Heart left ventricle (tissue), 16 donors: ENCODE measurements around the gene DNAI1. TPM values are rescaled to one million over a fixed set of nuclear protein-coding genes. Genes with fewer than 3 reads are reported as not detected.

Source experiments
- ATAC-seq, 4 donors: fragments of 200-7000 bp; cut with Tn5 transposase; one replicate each; pipeline ENCODE4 v1.9.1; 2020 to 2022; ENCODE audit warnings: moderate library complexity in 4 of 4, mild to moderate bottlenecking in 3 of 4, moderate number of reproducible peaks in 1 of 4
- DNase-seq, 5 donors: peaks; one replicate each; pipeline ENCODE4 v3.0.0-alpha.2; 2020
- H3K27ac ChIP-seq, 12 donors: fragments of 200-600 bp; sonication (generic) in 4 of 12; one replicate each; pipeline versions ENCODE4 v1.5.0 to v1.8.0; 2016 to 2022; ENCODE audit warnings: mild to moderate bottlenecking in 2 of 12
- H3K27me3 ChIP-seq, 9 donors: fragments of 200-600 bp; sonication (generic) in 2 of 9; one replicate each; pipeline versions ENCODE4 v1.5.1 to v1.8.0; 2016 to 2022; ENCODE audit warnings: mild to moderate bottlenecking in 3 of 9
- H3K36me3 ChIP-seq, 9 donors: fragments of 200-600 bp; sonication (generic) in 2 of 9; one replicate each; pipeline versions ENCODE4 v1.5.0 to v1.8.0; 2018 to 2022; ENCODE audit warnings: mild to moderate bottlenecking in 2 of 9
- H3K4me1 ChIP-seq, 12 donors: fragments of 200-600 bp; sonication (generic) in 4 of 12; one replicate each; pipeline versions ENCODE4 v1.5.0 to v1.8.0; 2016 to 2022; ENCODE audit warnings: mild to moderate bottlenecking in 3 of 12
- H3K4me3 ChIP-seq, 12 donors: fragments of 200-600 bp; sonication (generic) in 4 of 12; one replicate each; pipeline versions ENCODE4 v1.5.0 to v1.8.0; 2017 to 2022; ENCODE audit warnings: mild to moderate bottlenecking in 9 of 12, moderate library complexity in 4 of 12
- H3K9me3 ChIP-seq, 12 donors: fragments of 200-600 bp; sonication (generic) in 4 of 12; one replicate each; pipeline versions ENCODE4 v1.5.0 to v1.8.0; 2016 to 2022; ENCODE audit warnings: mild to moderate bottlenecking in 1 of 12
- CTCF ChIP-seq, 12 donors: fragments of 200-600 bp; sonication (generic) in 4 of 12; IDR thresholded peaks; one replicate each; pipeline versions ENCODE4 v1.5.0 to v1.8.0; 2018 to 2022; ENCODE audit warnings: antibody characterized with exemption in 12 of 12, mild to moderate bottlenecking in 5 of 12
- POLR2A ChIP-seq, 2 donors: fragments of 450-650 bp; IDR thresholded peaks; one replicate each; pipeline ENCODE4 v1.6.1; 2017; ENCODE audit warnings: antibody characterized with exemption in 2 of 2, mild to moderate bottlenecking in 2 of 2, moderate library complexity in 2 of 2
- WGBS, 4 donors: extraction: QIAGEN DNeasy Blood & Tissue Kit in 2 of 4; methylation state at CpG; one replicate each; pipeline versions ENCODE4 v1.1.5 to v1.1.7; 2013 to 2018; 5-methylcytosine and 5-hydroxymethylcytosine counted together
- intact Hi-C, 10 donors: fragments of 100-400 bp; cut with DNase I; formaldehyde crosslinking; loops; one replicate each; pipeline versions ENCODE4 v1.11.1 to v1.14.2; 2022
- polyA plus RNA-seq, 2 donors: library from polyadenylated mRNA; stranded (reverse); fragments of 200-250 nt; gene quantifications; one replicate each; pipeline ENCODE4 v1.2.3, GENCODE V29; 2013
- total RNA-seq, 9 donors: library from RNA; depleted of rRNA in 2 of 9; stranded (reverse); fragments of >200 nt in 2 of 9; fragmentation: NEBNext Ultra II Directional in 3 of 9; extraction: Animal tissue kit (Norgen Biotek cat#: 25700) in 3 of 9; gene quantifications; one replicate each; pipeline versions ENCODE4 v1.1.0 to v1.2.4, GENCODE V29; 2016 to 2023
- donor health status: ischemic (EF 13 %, LVEDD 7.1; RV severe dilation, severe dysfunction).
- donor health status: healthy with polysubstance abuse.
- donor health status: DM: no; HTN: yes; CAD: no.
- donor health status: DM: no; HTN: no; CAD: no.
- donor health status: ischemic (EF 25% LVEDD 6.9; RV normal size, moderate dysfunction).
- donor health status: ischemic (EF 25% LVEDD 5.7; RV mildly dilated, moderate dysfunction).
- donor health status: healthy.
- donor health status: DM: yes; HTN: yes; CAD: no.
- donor health status: ischemic (EF 35%, LVEDD 5.7; RV mildly dilated, moderate dysfunction).
- donor health status: nonischemic (EF 11% LVEDD 7.7; RV severe dilation, severe dysfunction).
- donor health status: DM: yes; HTN: yes; CAD: no.
- donor health status: PGD.
- donor health status: ischemic (EF 29% LVEDD 5.4; RV normal size, mild dysfunction).
- donor health status: nonischemic (EF 23%, LVEDD 6.1; RV moderate dilation, normal function).

DNAI1 gene
- total and polyA plus RNA-seq, 11 donors = 0.36 to 0.86 (median 0.43) TPM; not detected in 8

- Histone ChIP-seq H3K4me3 (no peak overlapping the region), H3K27ac (no peak overlapping the region), H3K4me1 (peaks cover 0 to 7% (median 0%) of the 10 kb centered on the region in 12 donors), H3K36me3 (no peaks in the 10 kb centered on the region), H3K27me3 (no peaks in the 10 kb centered on the region), H3K9me3 (no peaks in the 10 kb centered on the region)
- TF ChIP-seq CTCF (IDR thresholded peaks at IDR 0.05) = no peak
- TF ChIP-seq POLR2A (IDR thresholded peaks at IDR 0.05) = no peak
- no peak for DNase-seq
- intact Hi-C loops = loop anchor here in 4 of 10 donors (10.0 kb wide), 3 partner anchors 86 to 174 kb away; no protein-coding TSS in a partner anchor
- WGBS, 4 donors = 91 to 95% (median 92%) methylated on average over 3 of the region's 3 CpGs
- no peak for ATAC-seq
Observed at GRCh38 chr9:34508463-34508862, 49.9 kb downstream of the DNAI1 start.

GRCh38 chr9:34508951-34509350 is 50.3 kb downstream of the DNAI1 start:
- WGBS, 4 donors = 82 to 96% (median 93%) methylated on average over 3 of the region's 3 CpGs
- Histone ChIP-seq H3K27me3 (no peaks in the 10 kb centered on the region), H3K4me1 (peaks cover 0 to 9% (median 0%) of the 10 kb centered on the region in 12 donors), H3K9me3 (no peaks in the 10 kb centered on the region), H3K27ac (no peak overlapping the region), H3K36me3 (no peaks in the 10 kb centered on the region), H3K4me3 (no peak overlapping the region)
- DNase-seq (no peak), ATAC-seq (no peak)
- intact Hi-C loops = loop anchor here in 4 of 10 donors (10.0 kb wide), 3 partner anchors 86 to 174 kb away; no protein-coding TSS in a partner anchor
- TF ChIP-seq CTCF (IDR thresholded peaks at IDR 0.05) (no peak), POLR2A (IDR thresholded peaks at IDR 0.05) (no peak)

GRCh38 chr9:34510497-34511468 is 52.2 kb downstream of the DNAI1 start:
- no peaks in the 10 kb centered on the region for H3K36me3 ChIP-seq
- no peaks in the 10 kb centered on the region for H3K9me3 ChIP-seq
- H3K27ac ChIP-seq = no peak overlapping the region
- H3K4me3 ChIP-seq = no peak overlapping the region
- WGBS, 4 donors = 65 to 74% (median 73%) methylated on average over 13 of the region's 13 CpGs
- intact Hi-C loops = no loop called here
- TF ChIP-seq POLR2A (IDR thresholded peaks at IDR 0.05) (no peak), CTCF (IDR thresholded peaks at IDR 0.05) (no peak)
- H3K27me3 ChIP-seq = no peaks in the 10 kb centered on the region
- no peak for DNase-seq
- peaks cover 0 to 9% (median 0%) of the 10 kb centered on the region in 12 donors for H3K4me1 ChIP-seq
- ATAC-seq = no peak
